ENCODE data around the gene CSAD. TPM values are rescaled to one million over a fixed set of nuclear protein-coding genes. Genes with fewer than 3 reads are reported as not detected.

The CSAD gene
- polyA plus RNA-seq, 4 donors = 12.9 to 56.4 (median 34.4) TPM

GRCh38 chr12:53192531-53193021 is 11.9 kb upstream of the CSAD start:
- no peak for FAIRE-seq
- no peak overlapping the region for H3K27ac ChIP-seq (ENCODE audit: low read depth in 1 of 3, low read length in 2 of 3)

GRCh38 chr12:53191885-53192530 is 11.3 kb upstream of the CSAD start:
- H3K27ac ChIP-seq (ENCODE audit: low read depth in 1 of 3, low read length in 2 of 3) = no peak overlapping the region
- no peak overlapping the region for H3K4me3 ChIP-seq (ENCODE audit: low read depth in 1 of 3, low read length in 3 of 3)
- DNase-seq = no peak
- no peaks in the 10 kb centered on the region for H3K4me1 ChIP-seq (ENCODE audit: control insufficient read depth in 3 of 3, insufficient read depth in 2 of 3, low read depth in 1 of 3, low read length in 2 of 3)
- no peak for FAIRE-seq
- 88 to 91% (median 90%) methylated on average over 14 of the region's 14 CpGs for WGBS, 3 donors
- no peaks in the 10 kb centered on the region for H3K9me3 ChIP-seq (ENCODE audit: control insufficient read depth in 2 of 2, insufficient read depth in 1 of 2, low read depth in 1 of 2, low read length in 1 of 2)
- H3K36me3 ChIP-seq (ENCODE audit: control insufficient read depth in 3 of 3, insufficient read depth in 2 of 3, low read depth in 1 of 3, low read length in 3 of 3) = peaks cover 0 to 54% (median 7%) of the 10 kb centered on the region in 3 donors
- H3K27me3 ChIP-seq (ENCODE audit: control insufficient read depth in 3 of 3, insufficient read depth in 3 of 3, low read length in 3 of 3) = no peaks in the 10 kb centered on the region

More at GRCh38 chr12:53192531-53193021, 11.9 kb upstream of the CSAD start:
- Histone ChIP-seq H3K9me3 (ENCODE audit: control insufficient read depth in 2 of 2, insufficient read depth in 1 of 2, low read depth in 1 of 2, low read length in 1 of 2) (no peaks in the 10 kb centered on the region), H3K4me3 (ENCODE audit: low read depth in 1 of 3, low read length in 3 of 3) (no peak overlapping the region), H3K27me3 (ENCODE audit: control insufficient read depth in 3 of 3, insufficient read depth in 3 of 3, low read length in 3 of 3) (no peaks in the 10 kb centered on the region), H3K36me3 (ENCODE audit: control insufficient read depth in 3 of 3, insufficient read depth in 2 of 3, low read depth in 1 of 3, low read length in 3 of 3) (peaks cover 0 to 48% (median 4%) of the 10 kb centered on the region in 3 donors), H3K4me1 (ENCODE audit: control insufficient read depth in 3 of 3, insufficient read depth in 2 of 3, low read depth in 1 of 3, low read length in 2 of 3) (peaks cover 0 to 4% (median 0%) of the 10 kb centered on the region in 3 donors)
- DNase-seq = no peak
- 92 to 93% (median 93%) methylated on average over 14 of the region's 14 CpGs for WGBS, 3 donors

- WGBS, 3 donors = 84 to 86% (median 84%) methylated on average over 11 of the region's 11 CpGs
- no peaks in the 10 kb centered on the region for H3K4me1 ChIP-seq (ENCODE audit: control insufficient read depth in 3 of 3, insufficient read depth in 2 of 3, low read depth in 1 of 3, low read length in 2 of 3)
- no peak for FAIRE-seq
- H3K27me3 ChIP-seq (ENCODE audit: control insufficient read depth in 3 of 3, insufficient read depth in 3 of 3, low read length in 3 of 3) = no peaks in the 10 kb centered on the region
- H3K27ac ChIP-seq (ENCODE audit: low read depth in 1 of 3, low read length in 2 of 3) = no peak overlapping the region
- H3K9me3 ChIP-seq (ENCODE audit: control insufficient read depth in 2 of 2, insufficient read depth in 1 of 2, low read depth in 1 of 2, low read length in 1 of 2) = no peaks in the 10 kb centered on the region
- DNase-seq = no peak
- H3K4me3 ChIP-seq (ENCODE audit: low read depth in 1 of 3, low read length in 3 of 3) = no peak overlapping the region
- peaks cover 1 to 60% (median 11%) of the 10 kb centered on the region in 3 donors for H3K36me3 ChIP-seq (ENCODE audit: control insufficient read depth in 3 of 3, insufficient read depth in 2 of 3, low read depth in 1 of 3, low read length in 3 of 3)
Observed at GRCh38 chr12:53191096-53191884, 10.6 kb upstream of the CSAD start.

- Histone ChIP-seq H3K4me3 (ENCODE audit: low read depth in 1 of 3, low read length in 3 of 3) (no peak overlapping the region), H3K27ac (ENCODE audit: low read depth in 1 of 3, low read length in 2 of 3) (no peak overlapping the region), H3K4me1 (ENCODE audit: control insufficient read depth in 3 of 3, insufficient read depth in 2 of 3, low read depth in 1 of 3, low read length in 2 of 3) (no peaks in the 10 kb centered on the region), H3K9me3 (ENCODE audit: control insufficient read depth in 2 of 2, insufficient read depth in 1 of 2, low read depth in 1 of 2, low read length in 1 of 2) (no peaks in the 10 kb centered on the region), H3K36me3 (ENCODE audit: control insufficient read depth in 3 of 3, insufficient read depth in 2 of 3, low read depth in 1 of 3, low read length in 3 of 3) (peaks cover 5 to 68% (median 20%) of the 10 kb centered on the region in 3 donors), H3K27me3 (ENCODE audit: control insufficient read depth in 3 of 3, insufficient read depth in 3 of 3, low read length in 3 of 3) (no peaks in the 10 kb centered on the region)
- 39 to 59% (median 47%) methylated on average over 13 to 14 of the region's 14 CpGs for WGBS, 3 donors
- DNase-seq (peak; percentile 60 to 77), FAIRE-seq (no peak)
Observed at GRCh38 chr12:53190108-53190729, 9.5 kb upstream of the CSAD start.

GRCh38 chr12:53187145-53187899 is 6.6 kb upstream of the CSAD start:
- no peak overlapping the region for H3K4me3 ChIP-seq (ENCODE audit: low read depth in 1 of 3, low read length in 3 of 3)
- H3K27me3 ChIP-seq (ENCODE audit: control insufficient read depth in 3 of 3, insufficient read depth in 3 of 3, low read length in 3 of 3) = no peaks in the 10 kb centered on the region
- no peak overlapping the region for H3K27ac ChIP-seq (ENCODE audit: low read depth in 1 of 3, low read length in 2 of 3)
- WGBS, 3 donors = 85 to 89% (median 86%) methylated on average over 15 of the region's 15 CpGs
- peaks cover 10 to 72% (median 23%) of the 10 kb centered on the region in 3 donors for H3K36me3 ChIP-seq (ENCODE audit: control insufficient read depth in 3 of 3, insufficient read depth in 2 of 3, low read depth in 1 of 3, low read length in 3 of 3)
- FAIRE-seq = no peak
- peaks cover 0 to 21% (median 5%) of the 10 kb centered on the region in 3 donors for H3K4me1 ChIP-seq (ENCODE audit: control insufficient read depth in 3 of 3, insufficient read depth in 2 of 3, low read depth in 1 of 3, low read length in 2 of 3)
- no peaks in the 10 kb centered on the region for H3K9me3 ChIP-seq (ENCODE audit: control insufficient read depth in 2 of 2, insufficient read depth in 1 of 2, low read depth in 1 of 2, low read length in 1 of 2)
- DNase-seq = no peak

- H3K4me3 ChIP-seq (ENCODE audit: low read depth in 1 of 3, low read length in 3 of 3) = no peak overlapping the region
- H3K9me3 ChIP-seq (ENCODE audit: control insufficient read depth in 2 of 2, insufficient read depth in 1 of 2, low read depth in 1 of 2, low read length in 1 of 2) = no peaks in the 10 kb centered on the region
- FAIRE-seq (no peak), DNase-seq (no peak)
- no peak overlapping the region for H3K27ac ChIP-seq (ENCODE audit: low read depth in 1 of 3, low read length in 2 of 3)
- peaks cover 10 to 71% (median 23%) of the 10 kb centered on the region in 3 donors for H3K36me3 ChIP-seq (ENCODE audit: control insufficient read depth in 3 of 3, insufficient read depth in 2 of 3, low read depth in 1 of 3, low read length in 3 of 3)
- WGBS, 3 donors = 89 to 91% (median 90%) methylated on average over 4 of the region's 4 CpGs
- no peaks in the 10 kb centered on the region for H3K27me3 ChIP-seq (ENCODE audit: control insufficient read depth in 3 of 3, insufficient read depth in 3 of 3, low read length in 3 of 3)
- peaks cover 0 to 26% (median 10%) of the 10 kb centered on the region in 3 donors for H3K4me1 ChIP-seq (ENCODE audit: control insufficient read depth in 3 of 3, insufficient read depth in 2 of 3, low read depth in 1 of 3, low read length in 2 of 3)
Observed at GRCh38 chr12:53186745-53187144, 6.0 kb upstream of the CSAD start.

- no peaks in the 10 kb centered on the region for H3K9me3 ChIP-seq (ENCODE audit: control insufficient read depth in 2 of 2, insufficient read depth in 1 of 2, low read depth in 1 of 2, low read length in 1 of 2)
- peaks cover 10 to 61% (median 23%) of the 10 kb centered on the region in 3 donors for H3K36me3 ChIP-seq (ENCODE audit: control insufficient read depth in 3 of 3, insufficient read depth in 2 of 3, low read depth in 1 of 3, low read length in 3 of 3)
- 94 to 99% (median 95%) methylated on average over 3 of the region's 3 CpGs for WGBS, 3 donors
- no peak for DNase-seq
- peaks cover 0 to 29% (median 14%) of the 10 kb centered on the region in 3 donors for H3K4me1 ChIP-seq (ENCODE audit: control insufficient read depth in 3 of 3, insufficient read depth in 2 of 3, low read depth in 1 of 3, low read length in 2 of 3)
- FAIRE-seq = no peak
- no peak overlapping the region for H3K27ac ChIP-seq (ENCODE audit: low read depth in 1 of 3, low read length in 2 of 3)
- H3K27me3 ChIP-seq (ENCODE audit: control insufficient read depth in 3 of 3, insufficient read depth in 3 of 3, low read length in 3 of 3) = no peaks in the 10 kb centered on the region
- H3K4me3 ChIP-seq (ENCODE audit: low read depth in 1 of 3, low read length in 3 of 3) = no peak overlapping the region
Observed at GRCh38 chr12:53185582-53186153, 4.9 kb upstream of the CSAD start.

All from small intestine (tissue), 7 donors.